Fibroblast of lung (primary cell): Measurements from ENCODE around the gene FBXO17. TPM values are rescaled to one million over a fixed set of nuclear protein-coding genes. Genes with fewer than 3 reads are reported as not detected.

ENCODE experiments used
- DNase-seq, 2 donors: peaks; one replicate each; pipeline versions ENCODE4 v3.0.0 to v3.0.0-alpha.2; 2010; ENCODE audit warnings: low read depth in 2 of 2
- H2AFZ ChIP-seq: 2 replicates; pipeline ENCODE4 v1.5.1; 2012; ENCODE audit warnings: low read length, control low read depth, inconsistent platforms
- H3K27ac ChIP-seq: 2 replicates; pipeline ENCODE4 v1.5.1; 2011; ENCODE audit warnings: low read length, control low read depth; ENCODE audit not compliant: insufficient read depth
- H3K27me3 ChIP-seq: 2 replicates; pipeline ENCODE4 v1.5.1; 2011; ENCODE audit warnings: mild to moderate bottlenecking, low read length; ENCODE audit not compliant: control insufficient read depth, insufficient read depth
- H3K36me3 ChIP-seq: 2 replicates; pipeline ENCODE4 v1.5.1; 2011; ENCODE audit warnings: low read length; ENCODE audit not compliant: control insufficient read depth, insufficient read depth
- H3K4me1 ChIP-seq: 2 replicates; pipeline ENCODE4 v1.5.1; 2011; ENCODE audit warnings: low read length; ENCODE audit not compliant: control insufficient read depth, insufficient read depth; ENCODE audit errors: extremely low read depth
- H3K4me2 ChIP-seq: 2 replicates; pipeline ENCODE4 v1.5.1; 2011; ENCODE audit warnings: low read length, control low read depth; ENCODE audit not compliant: insufficient read depth; ENCODE audit errors: extremely low read depth
- H3K4me3 ChIP-seq, 4 experiments: fragments of 200-600 bp in 1 of 4; sonication (generic) in 1 of 4; replicated peaks in 1 of 4; 2 replicates each; pipeline ENCODE4 v1.5.1; 2011 to 2016; ENCODE audit warnings: low read length in 4 of 4, low read depth in 3 of 4, mild to moderate bottlenecking in 3 of 4, control low read depth in 2 of 4, inconsistent platforms in 1 of 4, mixed read lengths in 1 of 4; ENCODE audit not compliant: insufficient read depth in 1 of 4; ENCODE audit errors: control extremely low read depth in 1 of 4
- H3K79me2 ChIP-seq: 2 replicates; pipeline ENCODE4 v1.5.1; 2012; ENCODE audit warnings: mild to moderate bottlenecking, low read length, inconsistent platforms; ENCODE audit not compliant: control insufficient read depth, insufficient read depth
- H3K9ac ChIP-seq: 2 replicates; pipeline ENCODE4 v1.5.1; 2011; ENCODE audit warnings: mild to moderate bottlenecking, low read length, control low read depth; ENCODE audit not compliant: insufficient read depth
- H3K9me3 ChIP-seq: 2 replicates; pipeline ENCODE4 v1.5.1; 2012; ENCODE audit warnings: low read depth, low read length; ENCODE audit not compliant: control insufficient read depth, insufficient read depth
- H4K20me1 ChIP-seq: 2 replicates; pipeline ENCODE4 v1.5.1; 2011; ENCODE audit warnings: low read length; ENCODE audit not compliant: control insufficient read depth, insufficient read depth; ENCODE audit errors: extremely low read depth
- CTCF ChIP-seq, 2 donors: IDR thresholded peaks in 1 of 2; conservative IDR thresholded peaks in 1 of 2; 1 replicate in 1 of 2; 2 replicates in 1 of 2; pipeline ENCODE4 v1.5.1; 2011 to 2012; ENCODE audit warnings: low read length in 2 of 2, control low read depth in 1 of 2, inconsistent platforms in 1 of 2, low read depth in 1 of 2, mild to moderate bottlenecking in 1 of 2
- EZH2 ChIP-seq: IDR thresholded peaks from 2 replicates; pipeline ENCODE4 v1.5.1; 2012; ENCODE audit warnings: low read length, control low read depth, mild to moderate bottlenecking; ENCODE audit errors: missing control alignments
- polyA plus RNA-seq, 2 donors: library from polyadenylated mRNA; depleted of rRNA in 1 of 2; stranded (reverse) in 1 of 2; unstranded in 1 of 2; fragments of >200 nt; gene quantifications; 2 replicates each; pipeline ENCODE4 v1.2.1, GENCODE V29; 2011 to 2012; ENCODE audit warnings: missing spikeins in 1 of 2
- total RNA-seq: library from RNA; depleted of rRNA; stranded (reverse); fragments of >200 nt; gene quantifications from 2 replicates; pipeline ENCODE4 v1.2.1, GENCODE V29; 2014

Gene FBXO17
- total and polyA plus RNA-seq, 2 donors (not counting 1 experiment from before 2014, with no cell fraction given): 10.2 to 25.8 TPM

GRCh38 chr19:38985262-38985661 lies 9.7 kb upstream of the FBXO17 start:
- TF ChIP-seq CTCF (conservative IDR thresholded peaks at IDR 0.05 in 1 of 2, IDR thresholded peaks at IDR 0.05 in 1 of 2; ENCODE audit: low read depth in 1 of 2, low read length in 2 of 2) (no peak), EZH2 (no peak)
- Histone ChIP-seq H3K79me2 (no peaks in the 10 kb centered on the region), H4K20me1 (no peaks in the 10 kb centered on the region), H3K9me3 (no peaks in the 10 kb centered on the region), H3K4me2 (no peak overlapping the region), H3K4me3 (no peak overlapping the region), H3K9ac (no peak overlapping the region), H3K4me1 (no peaks in the 10 kb centered on the region), H3K27me3 (no peaks in the 10 kb centered on the region), H3K36me3 (no peaks in the 10 kb centered on the region), H2AFZ (no peak overlapping the region), H3K27ac (no peak overlapping the region)
- no peak for DNase-seq

GRCh38 chr19:38980583-38981374 lies 5.2 kb upstream of the FBXO17 start:
- Histone ChIP-seq H3K4me2 (no peak overlapping the region), H2AFZ (no peak overlapping the region), H3K27ac (no peak overlapping the region), H3K4me3 (no peak overlapping the region), H3K9me3 (no peaks in the 10 kb centered on the region), H3K4me1 (peaks cover 6% of the 10 kb centered on the region), H4K20me1 (no peaks in the 10 kb centered on the region), H3K36me3 (no peaks in the 10 kb centered on the region), H3K79me2 (no peaks in the 10 kb centered on the region), H3K27me3 (no peaks in the 10 kb centered on the region), H3K9ac (no peak overlapping the region)
- TF ChIP-seq EZH2 (no peak), CTCF (conservative IDR thresholded peaks at IDR 0.05 in 1 of 2, IDR thresholded peaks at IDR 0.05 in 1 of 2; ENCODE audit: low read depth in 1 of 2, low read length in 2 of 2) (no peak)
- DNase-seq: no peak

- no peak for TF ChIP-seq EZH2
- no peak for TF ChIP-seq CTCF (conservative IDR thresholded peaks at IDR 0.05 in 1 of 2, IDR thresholded peaks at IDR 0.05 in 1 of 2; ENCODE audit: low read depth in 1 of 2, low read length in 2 of 2)
- H4K20me1 ChIP-seq: no peaks in the 10 kb centered on the region
These were observed 4.3 kb upstream of the FBXO17 start for GRCh38 chr19:38979812-38980211.

More at GRCh38 chr19:38979812-38980211, 4.3 kb upstream of the FBXO17 start:
- Histone ChIP-seq H3K4me1 (peaks cover 6% of the 10 kb centered on the region), H3K79me2 (no peaks in the 10 kb centered on the region), H3K9ac (no peak overlapping the region), H3K4me2 (no peak overlapping the region), H3K9me3 (no peaks in the 10 kb centered on the region), H2AFZ (no peak overlapping the region), H3K4me3 (no peak overlapping the region), H3K27me3 (no peaks in the 10 kb centered on the region), H3K27ac (no peak overlapping the region), H3K36me3 (no peaks in the 10 kb centered on the region)
- DNase-seq: no peak
